HG03439 (cell line): Measurements from ENCODE around the gene MYBPC3.

Source experiments
- ATAC-seq: cut with Tn5 transposase; IDR thresholded peaks from one replicate; pipeline ENCODE4 v1.9.1; 2021; ENCODE audit warnings: mild to moderate bottlenecking, moderate library complexity; ENCODE audit not compliant: unreplicated experiment

Gene MYBPC3

DNA sequence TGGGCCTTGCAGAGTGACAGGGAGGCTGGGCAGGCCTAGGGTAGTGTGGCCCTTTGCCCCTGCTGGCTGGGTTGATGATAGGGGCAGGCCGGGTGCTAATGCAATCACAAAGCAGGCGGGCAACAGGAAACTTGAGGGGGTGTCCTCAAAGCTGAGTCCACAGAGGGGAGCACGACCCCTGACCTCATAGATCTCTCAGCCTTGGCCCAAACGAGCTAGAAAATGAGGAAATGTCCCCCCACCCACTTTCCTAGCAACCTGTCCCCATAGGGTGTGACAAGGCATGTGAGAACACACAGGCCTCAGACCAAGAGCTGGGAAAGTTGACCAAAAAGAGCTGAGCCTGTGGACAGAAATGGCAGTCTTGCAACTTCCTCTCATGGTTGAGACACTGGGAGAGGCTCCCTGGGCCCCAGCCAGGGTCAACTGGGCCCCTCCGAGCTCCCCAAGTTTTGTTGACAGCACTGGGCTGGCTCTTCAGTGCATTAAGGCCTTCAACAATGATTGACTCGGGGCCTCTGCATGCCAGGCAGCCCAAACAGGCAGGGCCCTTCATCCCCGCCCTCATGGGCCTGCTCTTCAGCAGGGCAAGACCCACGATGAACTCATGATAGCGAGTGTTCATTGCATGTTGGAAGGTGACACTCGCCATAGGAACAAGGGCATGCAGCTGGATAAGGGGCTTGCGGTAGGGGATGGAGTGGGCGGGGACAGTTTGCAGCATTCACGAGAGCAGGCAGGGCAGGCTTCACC lies 35.6 kb upstream of the MYBPC3 start:
- ATAC-seq: no peak

DNA sequence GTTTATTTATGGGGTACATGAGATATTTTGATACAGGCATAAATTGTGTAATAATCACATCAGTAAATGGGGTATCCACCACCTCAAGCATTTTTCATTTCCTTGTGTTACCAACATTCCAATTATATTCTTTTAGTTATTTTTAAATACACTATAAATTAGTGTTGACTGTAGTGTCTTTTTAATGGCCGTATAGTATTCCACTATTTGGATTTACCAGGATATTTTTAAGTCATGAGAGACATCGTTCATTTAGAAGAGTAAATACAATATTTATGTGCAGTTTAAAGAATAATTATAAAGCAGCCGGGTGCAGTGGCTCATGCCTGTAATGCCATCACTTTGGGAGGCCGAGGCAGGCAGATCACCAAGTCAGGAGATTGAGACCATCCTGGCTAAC lies 32.0 kb upstream of the MYBPC3 start:
- ATAC-seq: no peak

DNA sequence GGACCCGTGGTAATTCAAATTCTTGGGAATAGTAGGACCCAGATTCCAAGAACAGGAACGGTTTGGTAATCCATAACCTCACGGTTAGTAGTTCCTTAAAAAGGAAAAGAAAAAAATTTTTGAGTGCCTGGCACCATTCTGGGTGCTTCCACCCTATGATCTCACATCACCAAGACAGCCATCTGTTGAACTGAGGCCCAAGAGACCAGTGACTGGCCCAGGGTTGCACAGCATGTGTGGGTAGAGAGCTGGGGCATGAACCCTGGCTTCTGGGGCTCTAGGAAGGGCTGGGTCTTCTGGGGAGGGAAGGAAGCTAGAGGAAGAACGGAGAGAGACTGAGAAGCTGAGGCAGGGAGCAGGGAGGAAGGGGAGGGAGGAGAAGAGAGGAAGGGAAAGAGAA lies 30.6 kb upstream of the MYBPC3 start:
- no peak for ATAC-seq

- no peak for ATAC-seq
Measured at GRCh38 chr11:47380078-47380477, 27.6 kb upstream of the MYBPC3 start.

GRCh38 chr11:47379317-47379716 lies 26.8 kb upstream of the MYBPC3 start:
- no peak for ATAC-seq

GRCh38 chr11:47378836-47379170 lies 26.3 kb upstream of the MYBPC3 start:
- peak; percentile 7 for ATAC-seq

DNA sequence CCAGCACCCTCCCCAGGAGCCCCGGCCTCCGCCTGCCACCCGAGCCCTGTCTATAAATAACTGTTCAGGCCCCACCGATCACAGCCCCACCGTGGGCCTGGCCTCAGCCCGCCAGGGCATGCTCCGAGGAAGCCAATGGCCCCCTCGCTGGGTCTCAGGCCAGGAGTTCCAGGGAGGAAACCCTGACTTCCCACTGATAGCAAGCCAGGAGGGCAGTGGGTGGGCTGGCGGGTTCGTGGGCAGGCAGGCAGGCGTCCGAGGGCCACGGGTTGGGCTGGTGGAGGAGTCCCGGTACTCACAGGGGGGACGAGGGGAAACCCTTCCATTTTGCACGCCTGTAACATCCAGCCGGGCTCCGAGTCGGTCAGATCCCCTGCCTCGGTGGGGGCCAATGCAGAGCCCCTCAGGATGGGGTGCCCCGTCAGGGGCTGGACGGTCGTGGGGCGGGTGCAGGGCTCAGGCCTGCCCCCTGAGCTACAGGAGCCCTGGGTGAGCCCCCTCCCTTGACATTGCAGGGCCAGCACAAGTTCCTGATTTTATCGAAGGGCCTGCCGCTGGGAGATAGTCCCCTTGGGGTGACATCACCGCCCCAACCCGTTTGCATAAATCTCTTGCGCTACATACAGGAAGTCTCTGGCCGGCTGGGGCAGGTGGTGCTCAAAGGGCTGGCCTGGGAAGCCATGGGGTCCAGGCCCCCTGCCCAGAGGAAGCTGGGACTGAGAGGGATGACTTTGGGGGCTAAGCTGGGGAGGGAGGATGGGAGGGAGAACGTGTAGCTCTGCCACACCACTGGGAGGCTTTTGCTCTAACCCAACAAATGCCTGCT lies 25.7 kb upstream of the MYBPC3 start, which contains the start of gene SPI1:
Gene SPI1 (minus strand): TSS at position 538 of the 826 bp plus-strand sequence. CDS start 194 bp downstream, at position 344.
- peak; percentile 67 for ATAC-seq

DNA sequence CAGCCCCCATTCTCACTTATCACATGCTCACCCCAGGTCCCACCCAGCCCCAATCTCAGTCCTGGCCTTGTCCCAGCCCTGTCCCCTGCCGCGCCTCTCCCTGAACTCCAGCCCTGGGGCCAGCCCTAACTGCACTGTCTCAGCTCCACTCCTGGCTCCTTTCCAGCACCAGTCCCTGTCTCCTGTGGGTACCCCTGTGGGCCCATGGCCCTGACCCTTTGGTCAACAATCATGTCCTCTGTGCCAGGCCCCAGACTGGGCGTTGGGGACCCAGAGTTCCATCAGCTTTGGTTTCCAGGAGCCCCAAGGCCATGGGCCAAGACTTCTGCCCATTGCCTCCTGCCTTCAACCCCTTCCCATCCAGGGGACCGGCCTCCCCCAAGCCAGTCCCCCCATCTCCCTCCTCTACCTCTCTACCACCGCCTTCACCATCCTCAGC lies 25.1 kb upstream of the MYBPC3 start:
- ATAC-seq: no peak

- no peak for ATAC-seq
Measured at GRCh38 chr11:47376525-47377371, 24.2 kb upstream of the MYBPC3 start.

DNA sequence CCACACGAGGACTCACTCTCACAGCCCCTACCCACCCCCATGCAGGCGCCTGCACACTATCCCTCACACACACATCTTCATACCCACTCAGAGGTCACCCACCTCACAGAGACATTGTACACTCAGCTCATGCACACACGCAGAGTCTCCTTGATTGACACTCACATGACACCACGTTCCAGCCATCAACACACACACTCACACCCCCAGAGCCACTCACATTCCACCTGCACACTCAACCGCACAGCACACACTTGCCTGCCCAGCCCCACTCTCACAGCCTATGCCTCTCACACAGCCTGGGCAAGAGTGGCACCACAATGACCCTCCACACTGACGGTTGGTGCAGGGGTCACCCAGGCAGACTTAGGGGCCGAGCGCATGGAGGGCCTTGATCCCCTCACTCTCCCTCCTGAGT lies 23.6 kb upstream of the MYBPC3 start:
- no peak for ATAC-seq

DNA sequence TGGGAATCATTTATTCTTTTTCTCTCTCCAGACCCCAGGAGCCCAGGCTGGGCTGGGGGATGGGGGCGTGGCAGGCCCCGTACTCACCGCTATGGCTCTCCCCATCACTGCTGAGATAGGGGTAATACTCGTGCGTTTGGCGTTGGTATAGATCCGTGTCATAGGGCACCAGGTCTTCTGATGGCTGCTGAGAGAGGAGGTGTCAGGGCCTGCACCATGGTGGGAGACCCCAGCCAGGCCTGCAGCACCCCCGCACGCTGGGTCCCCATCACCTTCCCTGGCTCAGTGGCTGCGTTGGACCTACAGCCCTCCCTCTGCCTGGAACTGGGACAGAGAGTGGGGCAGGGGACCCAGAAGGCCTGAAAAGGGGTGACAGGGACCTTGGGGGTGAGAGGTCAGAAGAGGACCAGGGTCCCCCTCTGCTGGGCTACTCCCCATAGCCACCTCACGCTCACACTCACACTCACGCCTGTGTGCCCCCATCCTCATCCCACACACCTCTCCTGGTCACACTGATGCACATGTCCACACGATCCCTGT lies 23.1 kb upstream of the MYBPC3 start:
- ATAC-seq: no peak

DNA sequence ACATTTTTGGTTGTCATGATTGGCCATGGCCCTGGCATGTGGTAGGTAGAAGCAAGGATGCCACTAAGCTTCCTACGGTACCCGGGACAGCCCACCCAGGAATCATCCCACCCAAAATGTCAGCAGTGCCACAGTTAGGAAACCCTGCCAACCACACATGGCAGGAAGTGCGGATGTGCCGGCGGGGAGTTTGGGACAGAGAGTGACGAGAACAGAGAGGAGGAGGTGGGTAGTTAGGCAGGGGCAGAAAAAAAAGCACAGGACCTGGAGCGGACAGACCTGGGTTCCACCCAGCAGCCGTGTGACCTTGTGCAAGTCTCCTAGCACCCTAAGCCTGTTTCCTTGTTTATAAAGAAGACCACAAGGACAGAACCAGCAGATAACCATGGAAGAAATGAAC lies 22.5 kb upstream of the MYBPC3 start:
- no peak for ATAC-seq

DNA sequence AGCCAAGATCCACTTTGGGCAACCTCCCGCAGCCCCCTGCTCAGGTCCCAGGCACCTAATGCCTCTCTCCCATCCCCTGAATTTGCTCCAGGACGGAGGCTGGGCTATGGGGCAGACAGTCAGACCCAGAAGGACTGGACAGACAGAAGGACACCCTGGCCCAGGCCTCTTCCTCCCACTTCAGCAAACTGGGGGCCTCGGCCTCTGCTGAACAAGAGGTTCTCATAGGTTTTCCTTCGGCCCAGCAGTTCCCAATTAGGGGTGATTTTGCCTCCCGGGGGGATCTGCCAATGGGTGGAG lies 22.2 kb upstream of the MYBPC3 start:
- no peak for ATAC-seq

GRCh38 chr11:47373876-47374719 lies 21.6 kb upstream of the MYBPC3 start:
- ATAC-seq: peak; percentile 39

DNA sequence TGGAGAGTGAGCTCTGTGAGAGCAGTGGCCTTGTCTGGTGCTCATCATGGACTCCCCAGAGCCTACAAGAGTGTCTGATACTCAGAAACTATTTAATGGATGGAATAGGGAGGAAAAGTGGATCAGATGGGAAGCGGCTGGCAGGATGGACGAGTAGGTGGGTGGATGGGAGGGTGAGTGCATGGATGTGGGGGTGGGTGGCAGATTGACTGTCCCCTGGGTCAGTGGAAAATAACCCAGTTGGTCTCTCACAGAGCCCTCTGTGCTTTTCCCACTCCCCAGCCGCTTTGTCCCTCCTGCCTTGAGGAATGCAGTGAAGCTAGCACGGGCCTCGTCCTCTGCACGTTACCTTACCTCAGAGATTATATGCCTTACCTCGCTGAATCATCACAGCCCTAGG lies 19.9 kb upstream of the MYBPC3 start:
- ATAC-seq: no peak

DNA sequence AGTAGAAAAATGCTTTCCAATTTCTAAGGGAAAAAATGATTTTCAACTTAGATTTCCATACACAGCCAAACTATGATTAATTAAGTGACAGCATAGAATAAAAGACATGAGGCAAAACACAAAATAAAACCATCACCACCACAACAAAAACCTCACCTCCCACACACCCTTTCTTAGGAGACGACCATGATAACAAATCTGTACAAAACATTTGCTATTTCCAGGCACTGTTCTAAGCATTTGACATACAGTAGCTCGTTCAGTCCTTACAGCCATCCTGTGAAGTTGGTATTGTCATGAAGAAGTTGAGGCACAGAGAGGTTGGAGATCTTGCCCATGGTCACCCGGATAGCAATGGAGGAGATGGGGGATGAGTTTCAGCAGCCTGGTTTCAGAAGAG lies 17.2 kb upstream of the MYBPC3 start:
- no peak for ATAC-seq

DNA sequence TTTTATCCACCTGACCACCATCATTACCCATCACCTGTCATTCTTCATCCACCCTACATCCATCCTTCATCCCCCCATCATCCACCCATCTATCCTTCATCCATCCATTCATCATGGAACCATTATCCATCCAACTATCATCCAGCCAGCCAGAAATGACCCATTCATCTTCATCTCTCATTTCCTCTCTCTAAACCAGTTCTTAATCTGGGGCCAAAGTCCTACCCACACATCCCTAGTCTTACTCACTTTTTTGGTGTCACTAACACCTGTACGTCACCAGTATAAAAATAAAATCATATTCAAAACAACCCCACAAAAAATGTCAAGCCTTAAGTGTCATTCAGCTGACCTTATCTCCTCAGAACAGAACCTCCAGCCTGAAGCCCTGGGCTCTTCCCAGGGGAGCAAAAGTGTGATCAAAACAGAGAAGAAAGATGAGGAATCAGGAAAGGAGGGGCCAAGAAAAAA lies 13.6 kb upstream of the MYBPC3 start:
- peak; percentile 66 for ATAC-seq

- ATAC-seq: no peak
Measured at GRCh38 chr11:47361419-47361818, 8.9 kb upstream of the MYBPC3 start.

DNA sequence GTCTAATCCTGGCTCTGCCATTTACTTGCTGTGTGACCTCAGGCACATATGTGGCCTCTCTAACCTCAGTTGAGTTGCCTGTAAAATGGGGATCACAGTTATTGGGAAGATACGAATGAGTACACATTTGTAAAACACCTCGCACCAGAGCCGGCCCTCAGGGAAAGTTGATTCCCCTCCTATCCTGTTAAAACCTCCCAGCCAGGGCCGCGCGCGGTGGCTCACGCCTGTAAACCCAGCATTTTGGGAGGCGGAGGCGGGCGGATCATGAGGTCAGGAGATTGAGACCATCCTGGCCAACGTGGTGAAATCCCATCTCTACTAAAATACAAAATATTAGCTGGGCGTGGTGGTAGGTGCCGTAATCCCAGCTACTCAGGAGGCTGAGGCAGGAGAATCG lies 7.8 kb upstream of the MYBPC3 start:
- ATAC-seq: no peak

GRCh38 chr11:47359586-47359985 lies 7.1 kb upstream of the MYBPC3 start:
- no peak for ATAC-seq
